ENCODE data around the gene PRDM16. TPM values are rescaled to one million over a fixed set of nuclear protein-coding genes. Genes with fewer than 3 reads are reported as not detected.

PRDM16 gene
- polyA plus RNA-seq, 1 of the 3 experiments (the other 2 are of a cell fraction): not detected

- H3K9me3 ChIP-seq: no peaks in the 10 kb centered on the region
- CTCF ChIA-PET: interaction anchor here (2.7 kb wide), 1 partner anchor 391 kb away, joined by 7 read pairs; no protein-coding TSS in a partner anchor
Observed at GRCh38 chr1:3033790-3034090, 35.3 kb upstream of the PRDM16 start.

More at GRCh38 chr1:3033790-3034090, 35.3 kb upstream of the PRDM16 start:
- Histone ChIP-seq H3K9ac (no peak overlapping the region), H3K36me3 (replicated peaks in 1 of 2; ENCODE audit: control insufficient read depth in 1 of 2, insufficient read depth in 2 of 2, low read length in 1 of 2) (no peaks in the 10 kb centered on the region), H3K27ac (ENCODE audit: low read depth in 2 of 2, low read length in 1 of 2) (no peak overlapping the region), H3F3A (replicated peaks; ENCODE audit: insufficient read depth) (no peaks in the 10 kb centered on the region), H4K20me1 (ENCODE audit: insufficient read depth) (no peaks in the 10 kb centered on the region), H3K79me2 (ENCODE audit: insufficient read depth) (no peaks in the 10 kb centered on the region), H3K9me2 (no peaks in the 10 kb centered on the region), H3K4me3 (ENCODE audit: low read depth in 2 of 2, low read length in 1 of 2) (no peak overlapping the region), H3K4me1 (ENCODE audit: control insufficient read depth in 1 of 2, insufficient read depth in 2 of 2, low read depth in 1 of 2, low read length in 1 of 2) (no peaks in the 10 kb centered on the region), H3K4me2 (no peak overlapping the region), H3K27me3 (ENCODE audit: insufficient read depth) (no peaks in the 10 kb centered on the region), H2AFZ (ENCODE audit: low read depth) (no peak overlapping the region)
- TF ChIP-seq MAX (IDR thresholded peaks at IDR 0.05; ENCODE audit: low read depth) (no peak), RAD21 (IDR thresholded peaks at IDR 0.05; ENCODE audit: low read length) (no peak), TCF12 (IDR thresholded peaks at IDR 0.05) (no peak), RFX5 (IDR thresholded peaks at IDR 0.05; ENCODE audit: low read length) (no peak), RXRA (IDR thresholded peaks at IDR 0.05; ENCODE audit: borderline replicate concordance, low read depth) (no peak), GABPA (IDR thresholded peaks at IDR 0.05; ENCODE audit: low read depth) (no peak), ELF1 (IDR thresholded peaks at IDR 0.05) (no peak), NFIC (IDR thresholded peaks at IDR 0.05; ENCODE audit: borderline replicate concordance) (no peak), GATA2 (CRISPR knock-in tag; IDR thresholded peaks at IDR 0.05) (no peak), CTCF (IDR thresholded peaks at IDR 0.05) (no peak), CHD2 (IDR thresholded peaks at IDR 0.05; ENCODE audit: low read length, partially characterized antibody) (no peak), ZBTB33 (IDR thresholded peaks at IDR 0.05; ENCODE audit: borderline replicate concordance, low read depth) (no peak), FOSL2 (IDR thresholded peaks at IDR 0.05; ENCODE audit: borderline replicate concordance, low read depth) (no peak), NRF1 (IDR thresholded peaks at IDR 0.05; ENCODE audit: low read depth, low read length) (no peak), EZH2phosphoT487 (IDR thresholded peaks at IDR 0.05; ENCODE audit: borderline replicate concordance, low read depth) (no peak)
- no peak for DNase-seq
- WGBS (ENCODE audit: low lambda C conversion rate): 4% methylated on average over 4 of the region's 4 CpGs
- POLR2A ChIA-PET: no interaction called here

All from SK-N-SH (cell line).